Endothelial cell of umbilical vein (primary cell): Measurements from ENCODE around the gene ALK. TPM values are rescaled to one million over a fixed set of nuclear protein-coding genes. Genes with fewer than 3 reads are reported as not detected.

Experiments used
- BruUV-seq: library from RNA; stranded (reverse); fragments of 400-500 nt; replicated peaks from 2 replicates; lab custom pipeline; 2021; lab: Mats Ljungman, UMichigan
- CTCF ChIA-PET: fragments of 300-600, 350-600 bp; sonication (Branson Sonifier 250); formaldehyde crosslinking; loops from one replicate; lab custom pipeline; 2021; ENCODE audit warnings: antibody characterized with exemption, inconsistent platforms; lab: Charles Lee
- POLR2A ChIA-PET: fragments of 300-600, 350-600 bp; sonication (Branson Sonifier 250); formaldehyde crosslinking; loops from one replicate; lab custom pipeline; 2021; ENCODE audit warnings: antibody characterized with exemption, inconsistent platforms; lab: Charles Lee
- DNase-seq: peaks from one replicate; pipeline ENCODE4 v3.0.0-alpha.2; 2011; ENCODE audit warnings: low read depth, low spot score
- FAIRE-seq: peaks from 2 replicates; lab custom pipeline; 2011; peaks lifted over from hg19 to GRCh38; lab: Jason Lieb, UNC
- H2AFZ ChIP-seq: 2 replicates; pipeline ENCODE4 v1.6.0; 2012; ENCODE audit warnings: low read depth, low read length, control low read depth, inconsistent platforms
- H3K27ac ChIP-seq: 2 replicates; pipeline ENCODE4 v1.5.1; 2011; ENCODE audit warnings: low read depth, mild to moderate bottlenecking, control low read depth, low read length, moderate library complexity; ENCODE audit not compliant: insufficient read depth
- H3K27me3 ChIP-seq, 2 experiments: 2 replicates each; pipeline versions ENCODE4 v1.6.0 to v1.6.1; 2011; ENCODE audit warnings: low read length in 2 of 2, mixed read lengths in 1 of 2; ENCODE audit not compliant: control insufficient read depth in 2 of 2, insufficient read depth in 2 of 2
- H3K36me3 ChIP-seq, 2 experiments: 2 replicates in 1 of 2; 3 replicates in 1 of 2; pipeline ENCODE4 v1.5.1; 2011; ENCODE audit warnings: low read length in 2 of 2, mild to moderate bottlenecking in 1 of 2, moderate library complexity in 1 of 2; ENCODE audit not compliant: control insufficient read depth in 2 of 2, insufficient read depth in 2 of 2; ENCODE audit errors: extremely low read depth in 1 of 2
- H3K4me1 ChIP-seq: 3 replicates; pipeline ENCODE4 v1.5.1; 2011; ENCODE audit warnings: mild to moderate bottlenecking, low read length; ENCODE audit not compliant: control insufficient read depth, insufficient read depth; ENCODE audit errors: extremely low read depth
- H3K4me2 ChIP-seq: 2 replicates; pipeline ENCODE4 v1.6.1; 2011; ENCODE audit warnings: low read length, control low read depth, mixed read lengths; ENCODE audit not compliant: insufficient read depth
- H3K4me3 ChIP-seq, 3 experiments: fragments of 200-600 bp in 1 of 3; sonication (generic), shearing (Covaris generic) in 1 of 3; replicated peaks in 1 of 3; 2 replicates each; pipeline ENCODE4 v1.5.1; 2011 to 2016; ENCODE audit warnings: control low read depth in 3 of 3, low read length in 3 of 3, mild to moderate bottlenecking in 2 of 3, inconsistent platforms in 1 of 3, low read depth in 1 of 3, moderate library complexity in 1 of 3; ENCODE audit not compliant: insufficient read depth in 1 of 3
- H3K79me2 ChIP-seq: 2 replicates; pipeline ENCODE4 v1.6.0; 2012; ENCODE audit warnings: low read length, inconsistent platforms; ENCODE audit not compliant: control insufficient read depth, insufficient read depth
- H3K9ac ChIP-seq: replicated peaks from 2 replicates; pipeline ENCODE3; 2011; ENCODE audit warnings: low read length, control low read depth; ENCODE audit not compliant: insufficient read depth; ENCODE audit errors: extremely low read depth
- H3K9me1 ChIP-seq: replicated peaks from 3 replicates; pipeline ENCODE4 v1.6.0; 2011; ENCODE audit warnings: mild to moderate bottlenecking, low read length; ENCODE audit not compliant: control insufficient read depth, insufficient read depth; ENCODE audit errors: extremely low read depth
- H3K9me3 ChIP-seq: replicated peaks from 2 replicates; pipeline ENCODE4 v1.5.1; 2012; ENCODE audit warnings: low read length, inconsistent platforms; ENCODE audit not compliant: control insufficient read depth, insufficient read depth
- H4K20me1 ChIP-seq: replicated peaks from 2 replicates; pipeline ENCODE3; 2011; ENCODE audit warnings: mild to moderate bottlenecking, low read length; ENCODE audit not compliant: control insufficient read depth, insufficient read depth; ENCODE audit errors: extremely low read depth
- CTCF ChIP-seq, 2 donors: IDR thresholded peaks; 1 replicate in 1 of 2; 2 replicates in 1 of 2; pipeline ENCODE4 v1.5.1; 2011; ENCODE audit warnings: low read length in 2 of 2, mild to moderate bottlenecking in 2 of 2, moderate library complexity in 2 of 2, control low read depth in 1 of 2, inconsistent platforms in 1 of 2, low read depth in 1 of 2; ENCODE audit not compliant: insufficient read depth in 1 of 2; ENCODE audit errors: extremely low read depth in 1 of 2
- EZH2 ChIP-seq: IDR thresholded peaks from 2 replicates; pipeline ENCODE4 v1.6.1; 2012; ENCODE audit warnings: borderline replicate concordance, low read depth, mild to moderate bottlenecking, moderate library complexity, low read length, inconsistent platforms; ENCODE audit not compliant: severe bottlenecking
- FOS ChIP-seq: IDR thresholded peaks from 2 replicates; pipeline ENCODE4 v1.6.1; 2011; ENCODE audit warnings: mild to moderate bottlenecking, low read length, moderate library complexity, borderline replicate concordance; ENCODE audit not compliant: insufficient read depth
- GATA2 ChIP-seq: IDR thresholded peaks from 2 replicates; pipeline ENCODE4 v1.7.0; 2011; ENCODE audit warnings: low read depth, mild to moderate bottlenecking, moderate library complexity, mixed read lengths, low read length; ENCODE audit not compliant: insufficient read length, insufficient read depth
- JUN ChIP-seq: IDR thresholded peaks from 2 replicates; pipeline ENCODE4 v1.6.1; 2011; ENCODE audit warnings: borderline replicate concordance, low read depth; ENCODE audit not compliant: insufficient read length, insufficient read depth
- MAX ChIP-seq: IDR thresholded peaks from 2 replicates; pipeline ENCODE4 v1.6.1; 2011; ENCODE audit not compliant: insufficient read depth, insufficient read length
- POLR2A ChIP-seq: IDR thresholded peaks from 2 replicates; pipeline ENCODE4 v1.6.1; 2012; ENCODE audit warnings: low read depth, mild to moderate bottlenecking, control low read depth, low read length
- POLR2AphosphoS5 ChIP-seq: IDR thresholded peaks from 2 replicates; pipeline ENCODE4 v1.6.1; 2012; ENCODE audit warnings: low read depth, mild to moderate bottlenecking, control low read depth, low read length, moderate library complexity; ENCODE audit not compliant: insufficient read depth
- dilution Hi-C: fragments of 300-500 bp; cut with MboI; formaldehyde crosslinking; loops from one replicate; pipeline ENCODE4 v1.15.0; 2019; ENCODE audit warnings: low sequenced_read_pairs; ENCODE audit not compliant: extremely low pct_ligation_motif_present
- intact Hi-C: fragments of 100-400 bp; cut with micrococcal nuclease; formaldehyde crosslinking; loops from one replicate; pipeline ENCODE4 v1.10.0; 2022
- polyA plus RNA-seq, 4 experiments: library from polyadenylated mRNA; depleted of rRNA in 3 of 4; stranded (reverse) in 3 of 4; unstranded in 1 of 4; fragments of >200 nt; gene quantifications; 2 replicates each; pipeline versions ENCODE4 v1.2.1 to v1.2.3, GENCODE V29; 2011 to 2012; ENCODE audit warnings: missing spikeins in 1 of 4
- total RNA-seq: library from RNA; stranded (reverse); gene quantifications from 2 replicates; pipeline ENCODE4 v1.2.3, GENCODE V29; 2021

The ALK gene
- total and polyA plus RNA-seq, 2 donors (not counting 3 experiments of a cell fraction or from before 2014, with no cell fraction given) = not detected

- no peaks in the 10 kb centered on the region for H3K36me3 ChIP-seq
- no peak overlapping the region for H3K4me3 ChIP-seq
- no peak for FAIRE-seq
- no peaks in the 10 kb centered on the region for H4K20me1 ChIP-seq
- no peaks in the 10 kb centered on the region for H3K27me3 ChIP-seq
- no peak overlapping the region for H2AFZ ChIP-seq
- CTCF ChIA-PET = no interaction called here
- TF ChIP-seq JUN = no peak
- no peak for TF ChIP-seq POLR2A
- TF ChIP-seq FOS = no peak
- TF ChIP-seq CTCF (IDR thresholded peaks at IDR 0.05; ENCODE audit: extremely low read depth in 1 of 2, insufficient read depth in 1 of 2, low read depth in 1 of 2, low read length in 2 of 2) = no peak
- no peak for TF ChIP-seq POLR2AphosphoS5
- TF ChIP-seq EZH2 = no peak
- no peak for TF ChIP-seq MAX
- no peak for TF ChIP-seq GATA2
- no peaks in the 10 kb centered on the region for H3K4me1 ChIP-seq
- H3K9ac ChIP-seq = no peak overlapping the region
- no TSS peak for BruUV-seq
- H3K79me2 ChIP-seq = no peaks in the 10 kb centered on the region
- no peak overlapping the region for H3K4me2 ChIP-seq
- dilution Hi-C loops (no loop called here), intact Hi-C loops (no loop called here)
- H3K9me1 ChIP-seq = no peaks in the 10 kb centered on the region
- POLR2A ChIA-PET = no interaction called here
- H3K27ac ChIP-seq = no peak overlapping the region
- H3K9me3 ChIP-seq = no peaks in the 10 kb centered on the region
- DNase-seq = no peak
Measured at GRCh38 chr2:29398384-29399237, 522.8 kb downstream of the ALK start.
